Tibial artery (tissue), 4 donors: Measurements from ENCODE around the gene SUCLG2.

Experiments used
- DNase-seq, 2 donors: peaks; one replicate each; pipeline ENCODE4 v3.0.0-alpha.2; 2019
- H3K27ac ChIP-seq, 2 donors: fragments of 200-600 bp; sonication (generic) in 1 of 2; 1 replicate in 1 of 2; 2 replicates in 1 of 2; pipeline ENCODE4 v1.5.1; 2018 to 2019; ENCODE audit warnings: mild to moderate bottlenecking in 1 of 2
- H3K27me3 ChIP-seq, 2 donors: fragments of 200-600 bp; sonication (generic) in 1 of 2; one replicate each; pipeline versions ENCODE4 v1.5.1 to v1.6.0; 2016 to 2019
- H3K36me3 ChIP-seq, 3 donors: fragments of 200-600 bp; sonication (generic) in 2 of 3; one replicate each; pipeline ENCODE4 v1.5.1; 2016 to 2019; ENCODE audit warnings: mild to moderate bottlenecking in 2 of 3
- H3K4me1 ChIP-seq, 4 donors: fragments of 200-600 bp; sonication (generic) in 2 of 4; 1 replicate in 3 of 4; 2 replicates in 1 of 4; pipeline ENCODE4 v1.5.1; 2016 to 2019
- H3K4me3 ChIP-seq, 2 donors: fragments of 200-600 bp; sonication (generic) in 1 of 2; 1 replicate in 1 of 2; 2 replicates in 1 of 2; pipeline ENCODE4 v1.5.1; 2018 to 2019; ENCODE audit warnings: mild to moderate bottlenecking in 2 of 2
- H3K9me3 ChIP-seq, 3 donors: fragments of 200-600 bp; sonication (generic) in 1 of 3; one replicate each; pipeline ENCODE4 v1.5.1; 2016 to 2019
- intact Hi-C: fragments of 100-400 bp; cut with DNase I; formaldehyde crosslinking; loops from one replicate; pipeline ENCODE4 v1.15.0; 2023; ENCODE audit warnings: low total_unique reads
- TF ChIP-seq, protein P1 (sequence below), 2 experiments: fragments of 200-600 bp in 1 of 2; fragments of 450-650 bp in 1 of 2; IDR thresholded peaks; one replicate each; pipeline ENCODE4 v1.5.1; 2017 to 2019; ENCODE audit warnings: antibody characterized with exemption in 2 of 2, mild to moderate bottlenecking in 1 of 2, moderate library complexity in 1 of 2

Gene SUCLG2

DNA sequence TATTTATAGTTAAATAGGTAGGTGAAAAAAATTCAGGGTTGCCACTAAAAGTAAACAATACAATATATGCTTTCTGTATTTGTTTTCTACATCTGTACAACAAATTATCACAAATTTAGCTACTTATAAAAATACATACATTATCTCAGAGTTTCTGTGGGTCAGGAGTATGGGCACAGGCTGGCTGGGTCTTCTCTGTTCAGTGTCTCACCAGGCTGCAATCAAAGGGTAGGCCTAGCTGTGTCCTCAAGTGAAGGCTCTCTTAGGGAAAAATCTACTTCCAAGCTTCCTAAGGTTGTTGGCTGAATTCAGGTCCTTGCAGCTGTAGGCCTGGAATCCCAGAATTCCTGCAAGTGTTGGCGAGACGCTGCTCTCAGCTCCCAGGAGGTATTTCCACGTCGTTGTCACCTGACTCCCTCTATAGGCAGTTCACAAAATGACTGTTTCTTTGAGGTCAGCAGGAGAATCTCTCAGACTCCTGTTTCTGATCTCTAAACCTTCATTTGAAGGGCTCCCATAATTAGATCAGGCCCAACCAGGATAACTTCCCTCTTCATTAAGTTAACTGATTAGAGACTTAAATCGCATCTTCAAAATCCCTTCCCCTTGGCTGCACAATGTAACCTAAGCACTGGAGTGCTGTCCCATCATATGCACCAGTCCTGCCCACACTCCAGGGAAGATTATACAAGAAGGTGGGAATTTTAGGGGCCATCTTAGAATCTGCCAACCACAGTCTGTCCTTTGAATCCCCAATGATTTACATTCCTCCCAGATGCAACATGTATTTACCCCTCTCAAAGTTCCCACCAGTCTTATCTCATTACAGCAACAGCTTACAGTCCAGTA lies 296.6 kb downstream of the SUCLG2 start:
- H3K9me3 ChIP-seq = no peaks in the 10 kb centered on the region
- DNase-seq = no peak
- intact Hi-C loops = no loop called here
- H3K27ac ChIP-seq = no peak overlapping the region
- H3K4me1 ChIP-seq = no peaks in the 10 kb centered on the region
- TF ChIP-seq, protein P1, sequence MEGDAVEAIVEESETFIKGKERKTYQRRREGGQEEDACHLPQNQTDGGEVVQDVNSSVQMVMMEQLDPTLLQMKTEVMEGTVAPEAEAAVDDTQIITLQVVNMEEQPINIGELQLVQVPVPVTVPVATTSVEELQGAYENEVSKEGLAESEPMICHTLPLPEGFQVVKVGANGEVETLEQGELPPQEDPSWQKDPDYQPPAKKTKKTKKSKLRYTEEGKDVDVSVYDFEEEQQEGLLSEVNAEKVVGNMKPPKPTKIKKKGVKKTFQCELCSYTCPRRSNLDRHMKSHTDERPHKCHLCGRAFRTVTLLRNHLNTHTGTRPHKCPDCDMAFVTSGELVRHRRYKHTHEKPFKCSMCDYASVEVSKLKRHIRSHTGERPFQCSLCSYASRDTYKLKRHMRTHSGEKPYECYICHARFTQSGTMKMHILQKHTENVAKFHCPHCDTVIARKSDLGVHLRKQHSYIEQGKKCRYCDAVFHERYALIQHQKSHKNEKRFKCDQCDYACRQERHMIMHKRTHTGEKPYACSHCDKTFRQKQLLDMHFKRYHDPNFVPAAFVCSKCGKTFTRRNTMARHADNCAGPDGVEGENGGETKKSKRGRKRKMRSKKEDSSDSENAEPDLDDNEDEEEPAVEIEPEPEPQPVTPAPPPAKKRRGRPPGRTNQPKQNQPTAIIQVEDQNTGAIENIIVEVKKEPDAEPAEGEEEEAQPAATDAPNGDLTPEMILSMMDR (IDR thresholded peaks at IDR 0.05) = no peak
- no peaks in the 10 kb centered on the region for H3K36me3 ChIP-seq
- H3K4me3 ChIP-seq = no peak overlapping the region
- H3K27me3 ChIP-seq = no peaks in the 10 kb centered on the region

DNA sequence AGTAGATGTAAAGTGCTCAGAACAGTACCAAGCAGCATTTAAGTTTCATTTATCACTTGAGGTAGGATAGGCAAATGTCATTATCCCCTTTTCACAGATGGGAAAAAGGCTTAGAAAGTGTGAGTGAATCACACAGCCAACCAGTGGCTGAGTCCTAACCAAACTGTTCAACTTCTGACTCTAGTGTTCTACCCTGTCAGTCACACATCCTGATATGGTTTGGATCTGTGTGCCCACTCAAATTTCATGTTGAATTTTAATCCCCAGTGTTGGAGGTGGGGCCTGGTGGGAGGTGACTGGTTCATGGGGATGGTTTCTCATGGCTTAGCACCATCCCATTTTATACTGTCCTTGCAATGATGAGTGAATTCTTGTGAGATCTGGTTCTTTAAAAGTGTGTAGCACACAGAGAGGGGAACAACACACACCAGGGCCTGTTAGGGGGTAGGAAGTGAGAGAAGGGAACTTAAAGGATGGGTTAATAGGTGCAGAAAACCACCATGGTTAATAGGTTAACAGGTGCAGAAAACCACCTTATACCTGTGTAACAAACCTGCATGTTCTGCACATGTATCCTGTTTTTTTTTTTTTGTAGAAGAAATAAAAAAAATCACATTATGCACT lies 304.7 kb downstream of the SUCLG2 start:
- Histone ChIP-seq H3K4me3 (no peak overlapping the region), H3K27me3 (no peaks in the 10 kb centered on the region), H3K9me3 (no peaks in the 10 kb centered on the region), H3K36me3 (no peaks in the 10 kb centered on the region), H3K4me1 (no peaks in the 10 kb centered on the region), H3K27ac (no peak overlapping the region)
- intact Hi-C loops = no loop called here
- TF ChIP-seq, protein P1 (IDR thresholded peaks at IDR 0.05) = no peak
- DNase-seq = no peak

DNA sequence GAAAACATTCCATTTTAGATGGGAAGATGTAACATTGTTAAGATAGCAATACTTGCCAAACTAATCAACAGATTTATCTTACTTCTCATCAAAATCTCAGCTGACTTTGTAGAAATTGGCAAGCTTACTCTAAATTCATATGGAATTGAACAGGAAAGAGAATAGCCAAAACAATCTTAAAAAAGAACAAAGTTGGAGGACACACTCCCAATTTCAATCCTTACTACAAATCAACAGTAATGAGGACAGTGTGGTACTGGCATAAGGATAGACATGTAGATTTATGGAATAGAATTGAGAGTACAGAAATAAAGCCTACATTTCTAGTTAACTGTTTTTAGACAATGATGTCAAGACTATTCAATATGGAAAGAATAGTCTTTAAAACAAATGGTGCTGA lies 308.3 kb downstream of the SUCLG2 start:
- TF ChIP-seq, protein P1 (IDR thresholded peaks at IDR 0.05) = no peak
- intact Hi-C loops = no loop called here
- H3K4me3 ChIP-seq = no peak overlapping the region
- DNase-seq = no peak
- H3K27me3 ChIP-seq = no peaks in the 10 kb centered on the region
- no peaks in the 10 kb centered on the region for H3K4me1 ChIP-seq
- H3K27ac ChIP-seq = no peak overlapping the region
- H3K9me3 ChIP-seq = peaks cover 0 to 1% (median 0%) of the 10 kb centered on the region in 3 donors
- H3K36me3 ChIP-seq = no peaks in the 10 kb centered on the region

DNA sequence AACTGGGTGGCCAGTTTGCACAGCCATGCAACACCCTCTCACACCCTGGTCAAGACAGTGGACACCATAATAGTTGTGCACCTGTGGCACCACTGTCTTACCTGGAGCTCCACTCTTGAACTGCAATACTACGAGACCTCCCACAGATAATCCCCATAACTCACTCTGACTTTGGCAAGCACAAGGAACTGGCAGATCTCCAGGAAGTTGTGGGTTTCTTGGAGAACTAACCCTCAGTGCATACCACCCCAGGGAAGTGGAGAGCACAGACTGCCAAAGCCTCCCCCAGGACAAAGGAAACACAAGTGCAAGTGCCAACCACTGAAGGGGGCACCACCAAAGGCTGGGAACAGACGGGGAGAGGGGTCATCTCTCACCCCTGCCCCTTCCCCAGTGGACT lies 318.6 kb downstream of the SUCLG2 start:
- no peaks in the 10 kb centered on the region for H3K27me3 ChIP-seq
- DNase-seq = no peak
- TF ChIP-seq, protein P1 (IDR thresholded peaks at IDR 0.05) = no peak
- H3K4me3 ChIP-seq = no peak overlapping the region
- no peaks in the 10 kb centered on the region for H3K4me1 ChIP-seq
- no peaks in the 10 kb centered on the region for H3K36me3 ChIP-seq
- no peak overlapping the region for H3K27ac ChIP-seq
- H3K9me3 ChIP-seq = peaks cover 0 to 27% (median 0%) of the 10 kb centered on the region in 3 donors
- intact Hi-C loops = no loop called here

DNA sequence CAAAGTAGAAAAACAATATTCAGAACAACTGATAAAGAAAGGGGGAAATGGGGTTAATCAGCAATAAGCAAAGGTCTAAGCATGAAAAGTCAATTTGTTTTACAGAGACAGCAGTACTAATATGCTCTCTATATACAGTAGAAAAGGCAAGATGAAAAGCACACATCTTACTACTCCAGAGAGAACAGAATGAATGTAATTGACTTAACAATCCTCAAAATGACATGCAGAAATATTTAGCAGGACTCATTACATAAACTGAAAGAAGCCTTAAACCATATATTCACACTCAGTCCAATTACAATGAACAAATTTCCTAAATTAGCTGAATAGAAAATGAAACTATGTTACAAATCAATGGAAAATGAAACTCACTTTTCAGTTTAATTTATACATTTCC lies 319.8 kb downstream of the SUCLG2 start:
- H3K36me3 ChIP-seq = no peaks in the 10 kb centered on the region
- TF ChIP-seq, protein P1 (IDR thresholded peaks at IDR 0.05) = no peak
- H3K4me3 ChIP-seq = no peak overlapping the region
- intact Hi-C loops = no loop called here
- H3K27me3 ChIP-seq = no peaks in the 10 kb centered on the region
- H3K27ac ChIP-seq = no peak overlapping the region
- peaks cover 0 to 15% (median 0%) of the 10 kb centered on the region in 3 donors for H3K9me3 ChIP-seq
- H3K4me1 ChIP-seq = no peaks in the 10 kb centered on the region
- DNase-seq = no peak
